ENCODE results near the gene DNAH17. TPM values are rescaled to one million over a fixed set of nuclear protein-coding genes. Genes with fewer than 3 reads are reported as not detected.
A peak's percentile ranks its signal among the peaks of the same experiment; 100 is the strongest.

Gene DNAH17
- total and polyA plus RNA-seq, 2 of the 13 experiments (the other 11 are each of a cell fraction or from before 2014, with no cell fraction given) = 0.86 to 1.6 TPM

- no peak for TF ChIP-seq AHR (CRISPR knock-in tag; IDR thresholded peaks at IDR 0.05)
- TF ChIP-seq ATF6 (CRISPR knock-in tag; conservative IDR thresholded peaks at IDR 0.05) = no peak
- TF ChIP-seq NR1H2 (CRISPR knock-in tag; IDR thresholded peaks at IDR 0.05; ENCODE audit: borderline replicate concordance, low read depth) = no peak
- TF ChIP-seq GRHL1 (CRISPR knock-in tag; conservative IDR thresholded peaks at IDR 0.05) = no peak
- TF ChIP-seq ZNF543 (CRISPR knock-in tag; IDR thresholded peaks at IDR 0.05) = no peak
- TF ChIP-seq ZNF460 (CRISPR knock-in tag; IDR thresholded peaks at IDR 0.05; ENCODE audit: borderline replicate concordance) = no peak
- no peak; the same call in 1 of the 2 replicates for TF ChIP-seq ARNT2 (CRISPR knock-in tag; IDR thresholded peaks at IDR 0.05; ENCODE audit: low read depth)
- no peak for TF ChIP-seq GTF2F1 (IDR thresholded peaks at IDR 0.05; ENCODE audit: low read length)
- no peak for TF ChIP-seq ZNF570 (CRISPR knock-in tag; IDR thresholded peaks at IDR 0.05; ENCODE audit: borderline replicate concordance)
- TF ChIP-seq NFYC (CRISPR knock-in tag; IDR thresholded peaks at IDR 0.05) = no peak
- peak; percentile 74 for TF ChIP-seq FOXA3 (CRISPR knock-in tag; IDR thresholded peaks at IDR 0.05)
- no peak for TF ChIP-seq ZSCAN12 (CRISPR knock-in tag; IDR thresholded peaks at IDR 0.05)
- TF ChIP-seq ZNF281 (CRISPR knock-in tag; IDR thresholded peaks at IDR 0.05; ENCODE audit: borderline replicate concordance) = no peak; the same call in 1 of the 2 replicates
- TF ChIP-seq SOX13 (IDR thresholded peaks at IDR 0.05) = no peak
- peak in 1 of 2 experiments; percentile 68; a peak in 1 of 4 replicates for TF ChIP-seq SOX13 (CRISPR knock-in tag; conservative IDR thresholded peaks at IDR 0.05 in 1 of 2, IDR thresholded peaks at IDR 0.05 in 1 of 2)
- no peak for TF ChIP-seq ZNF552 (CRISPR knock-in tag; IDR thresholded peaks at IDR 0.05; ENCODE audit: borderline replicate concordance)
- TF ChIP-seq ZC3H13 (CRISPR knock-in tag; IDR thresholded peaks at IDR 0.05) = no peak
- no peak for TF ChIP-seq HOXD1 (CRISPR knock-in tag; IDR thresholded peaks at IDR 0.05)
- peak; percentile 99 for TF ChIP-seq HOXA3 (CRISPR knock-in tag; IDR thresholded peaks at IDR 0.05)
- no peak for TF ChIP-seq TCF12 (IDR thresholded peaks at IDR 0.05)
- no peak for TF ChIP-seq TCF12 (CRISPR knock-in tag; IDR thresholded peaks at IDR 0.05)
- 0 out of 2 replicates have a peak, but pooled peaks have one; percentile 40 for TF ChIP-seq MIER2 (CRISPR knock-in tag; IDR thresholded peaks at IDR 0.05)
- TF ChIP-seq JUND (CRISPR knock-in tag; IDR thresholded peaks at IDR 0.05) = peak; percentile 96
- TF ChIP-seq BATF2 (CRISPR knock-in tag; IDR thresholded peaks at IDR 0.05) = no peak
- TF ChIP-seq ZSCAN9 (CRISPR knock-in tag; IDR thresholded peaks at IDR 0.05; ENCODE audit: borderline replicate concordance) = no peak
These were observed 18.9 kb downstream of the DNAH17 start (continued) for GRCh38 chr17:78558181-78558850.

All from HepG2 (cell line).